GM12874 (cell line): ENCODE measurements around the gene GNAI1.

Source experiments
- TF ChIP-seq, protein P1 (sequence below): IDR thresholded peaks from 2 replicates; pipeline ENCODE4 v1.5.1; 2011; ENCODE audit warnings: low read depth, mild to moderate bottlenecking, control low read depth, low read length, moderate library complexity; ENCODE audit not compliant: insufficient read depth

GNAI1 gene

DNA sequence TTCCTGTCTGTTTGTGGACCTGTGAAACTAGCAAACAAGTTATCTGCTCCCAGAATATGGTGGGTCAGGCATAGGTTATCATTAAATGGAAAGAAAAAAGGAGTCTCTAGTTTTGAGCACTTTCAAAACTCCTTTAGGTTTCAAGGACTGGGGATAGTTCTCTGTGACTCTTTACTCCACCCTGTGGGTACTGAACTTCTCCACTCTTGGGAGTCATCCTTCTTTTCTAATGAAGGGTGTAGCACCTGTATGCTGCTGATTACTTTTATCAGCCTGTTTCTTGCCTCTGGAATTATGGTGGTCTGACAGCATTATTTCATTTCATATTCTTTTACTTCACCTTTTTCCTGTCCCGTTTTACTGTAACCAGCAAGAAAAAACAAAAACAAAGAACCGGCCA, 6.7 kb downstream of the GNAI1 start:
- TF ChIP-seq, protein P1, sequence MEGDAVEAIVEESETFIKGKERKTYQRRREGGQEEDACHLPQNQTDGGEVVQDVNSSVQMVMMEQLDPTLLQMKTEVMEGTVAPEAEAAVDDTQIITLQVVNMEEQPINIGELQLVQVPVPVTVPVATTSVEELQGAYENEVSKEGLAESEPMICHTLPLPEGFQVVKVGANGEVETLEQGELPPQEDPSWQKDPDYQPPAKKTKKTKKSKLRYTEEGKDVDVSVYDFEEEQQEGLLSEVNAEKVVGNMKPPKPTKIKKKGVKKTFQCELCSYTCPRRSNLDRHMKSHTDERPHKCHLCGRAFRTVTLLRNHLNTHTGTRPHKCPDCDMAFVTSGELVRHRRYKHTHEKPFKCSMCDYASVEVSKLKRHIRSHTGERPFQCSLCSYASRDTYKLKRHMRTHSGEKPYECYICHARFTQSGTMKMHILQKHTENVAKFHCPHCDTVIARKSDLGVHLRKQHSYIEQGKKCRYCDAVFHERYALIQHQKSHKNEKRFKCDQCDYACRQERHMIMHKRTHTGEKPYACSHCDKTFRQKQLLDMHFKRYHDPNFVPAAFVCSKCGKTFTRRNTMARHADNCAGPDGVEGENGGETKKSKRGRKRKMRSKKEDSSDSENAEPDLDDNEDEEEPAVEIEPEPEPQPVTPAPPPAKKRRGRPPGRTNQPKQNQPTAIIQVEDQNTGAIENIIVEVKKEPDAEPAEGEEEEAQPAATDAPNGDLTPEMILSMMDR: no peak

DNA sequence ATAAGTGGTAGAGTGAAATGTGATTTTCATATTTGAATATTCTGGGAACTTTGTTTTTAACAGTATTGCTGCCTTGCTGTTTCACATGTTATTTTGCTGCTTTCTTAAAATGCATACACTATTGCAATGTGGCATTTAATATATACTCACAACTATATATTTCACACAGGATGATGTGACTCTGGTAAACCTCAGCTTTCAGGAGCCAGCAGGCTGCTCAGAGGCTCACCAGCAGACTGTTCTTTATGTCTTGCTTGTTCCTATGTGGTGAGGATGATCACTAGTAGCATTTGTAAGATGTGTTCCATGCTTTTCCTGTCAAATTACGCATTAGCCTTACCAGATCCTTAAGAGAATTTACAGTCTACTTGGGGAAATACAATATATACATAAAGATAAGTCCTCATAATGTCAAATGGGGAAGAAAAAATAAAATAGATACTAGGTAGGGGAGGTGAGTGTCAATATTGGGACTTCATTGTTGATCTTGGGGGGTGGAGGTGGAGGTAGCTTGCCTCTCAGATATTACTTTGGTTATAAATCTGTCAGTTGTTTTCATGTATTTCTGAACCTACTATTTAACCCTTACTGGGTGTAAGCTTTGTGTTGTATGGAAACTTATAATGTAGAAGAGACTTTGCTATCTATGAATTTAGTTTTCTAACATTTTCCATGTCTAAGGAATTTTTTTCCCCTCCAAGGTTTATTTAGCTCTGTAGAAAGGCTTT, 8.4 kb downstream of the GNAI1 start:
- TF ChIP-seq, protein P1: no peak

DNA sequence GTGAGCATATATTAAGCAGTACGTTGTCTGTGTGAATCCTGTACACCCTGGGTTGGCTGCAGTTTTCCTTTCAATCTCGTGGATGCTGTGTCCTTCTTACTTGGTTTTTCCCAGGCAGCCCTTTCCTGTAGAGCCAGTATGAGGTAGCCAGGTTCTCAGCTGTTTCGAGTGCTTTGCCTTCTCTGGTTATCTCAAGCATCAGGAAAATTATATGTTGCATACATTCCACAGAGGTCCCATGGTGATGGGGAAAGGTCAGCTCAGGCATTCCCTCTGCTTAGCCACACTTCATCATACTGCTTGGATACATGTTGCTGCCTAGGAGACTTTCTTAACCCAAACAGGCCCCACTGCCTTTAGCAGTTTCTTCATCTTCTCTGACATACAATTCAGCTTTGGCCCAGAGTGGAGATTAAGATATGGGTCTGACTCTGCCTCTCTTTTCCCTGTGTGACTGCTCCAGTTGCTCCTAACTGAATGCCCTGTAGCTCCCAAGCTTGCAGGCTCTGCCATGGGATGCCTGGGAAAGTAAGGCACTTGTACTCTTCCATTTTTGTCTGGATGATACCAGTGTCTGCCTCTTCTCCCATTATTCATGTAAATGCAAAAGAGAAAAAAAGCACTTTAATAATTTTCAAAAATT, 11.3 kb downstream of the GNAI1 start:
- TF ChIP-seq, protein P1: no peak

DNA sequence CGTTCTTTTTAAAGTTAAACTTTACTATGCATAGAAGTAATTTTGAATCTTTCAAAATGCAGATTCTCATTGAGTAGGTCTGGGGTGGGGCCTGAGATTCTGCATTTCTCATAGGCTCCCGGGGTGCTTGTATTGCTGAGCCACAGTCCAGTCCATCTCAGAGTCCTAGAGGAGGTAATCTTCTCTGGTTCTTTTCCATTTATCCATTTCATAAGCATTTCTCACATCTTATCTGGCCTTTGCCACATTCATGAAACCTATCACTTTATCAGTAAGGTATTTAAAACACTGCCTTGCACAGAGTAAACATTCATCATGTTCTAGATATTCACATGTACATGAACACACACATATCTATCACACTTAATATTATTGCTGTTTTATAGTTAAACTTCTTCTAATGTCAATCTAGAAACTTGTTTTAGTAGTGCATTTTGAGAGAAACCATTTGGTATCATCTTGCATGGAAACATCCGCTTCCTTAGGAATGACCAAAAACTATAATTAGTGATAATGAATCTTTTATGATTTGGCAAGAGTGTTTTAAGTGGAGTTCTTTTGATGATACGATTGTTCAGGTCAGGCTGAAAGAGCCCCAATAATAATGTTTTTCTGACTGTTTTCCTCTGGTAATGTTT, 12.0 kb downstream of the GNAI1 start:
- TF ChIP-seq, protein P1: no peak

DNA sequence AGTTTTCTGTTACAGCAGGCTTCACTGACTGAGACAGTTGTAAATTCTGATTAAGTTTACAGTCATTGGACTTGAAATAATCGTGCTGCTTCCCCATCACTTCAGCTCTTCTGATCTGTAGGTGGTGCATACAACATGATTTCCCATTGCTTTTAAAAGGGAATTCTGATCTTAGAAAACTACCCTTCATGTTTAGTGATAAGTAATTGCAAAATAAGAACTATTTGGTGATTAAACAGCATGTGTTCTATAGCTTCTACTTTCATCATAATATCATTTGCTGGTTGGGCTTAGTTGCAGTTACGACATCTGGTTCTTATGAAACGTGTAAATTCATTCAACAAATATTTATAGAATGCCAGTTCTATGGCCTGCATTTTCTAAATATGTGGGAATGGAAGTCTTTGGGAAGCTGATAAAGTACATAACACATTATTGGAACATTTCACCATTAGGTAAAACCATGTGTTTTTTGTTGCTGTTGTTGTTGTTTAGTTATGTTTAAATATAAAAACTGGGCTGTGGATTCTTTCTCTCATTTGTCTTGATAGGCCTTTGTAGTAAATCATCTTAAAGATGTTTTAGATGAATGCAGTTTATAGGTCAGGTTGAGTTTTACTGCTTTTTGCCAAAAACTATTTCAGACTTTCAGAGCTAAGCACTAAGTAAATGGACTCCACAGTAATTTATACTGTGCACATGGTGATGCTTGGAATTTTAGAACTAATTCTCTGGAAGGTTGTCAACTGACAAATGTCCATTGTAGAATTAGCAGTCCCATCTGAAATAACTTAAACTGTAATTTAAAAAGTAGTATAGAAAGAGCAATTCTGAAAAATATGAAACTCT, 13.1 kb downstream of the GNAI1 start:
- TF ChIP-seq, protein P1: no peak

DNA sequence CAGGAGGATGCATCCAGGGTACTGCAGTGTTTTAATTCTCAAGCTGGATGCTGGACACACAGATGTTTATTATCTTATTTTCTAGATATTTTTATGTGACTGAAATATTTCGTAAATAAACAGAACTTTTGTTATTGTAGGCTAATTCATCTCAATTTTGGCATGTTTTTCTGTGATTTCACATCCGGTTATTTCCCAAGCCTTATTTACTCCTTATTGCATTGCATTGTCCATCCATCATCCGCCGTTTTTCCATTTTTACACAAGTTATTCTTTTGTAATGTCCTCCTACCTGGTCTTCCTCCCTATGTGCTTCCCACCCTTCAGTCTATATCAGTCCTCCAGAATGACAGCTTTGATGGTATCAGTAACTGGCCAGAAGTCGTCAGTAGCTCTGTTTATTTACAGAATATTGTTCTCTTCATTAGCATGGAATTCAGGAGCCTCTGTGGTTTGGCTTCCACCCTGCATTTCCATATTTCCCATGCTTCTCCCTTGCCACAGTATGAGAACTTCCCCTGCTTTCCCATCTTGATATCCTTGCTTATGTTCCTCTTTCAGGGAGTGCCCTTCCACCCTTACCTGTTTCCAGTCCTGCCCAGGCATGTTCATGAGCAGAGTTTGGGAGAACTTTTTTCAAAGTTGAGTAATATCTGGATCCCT, 16.1 kb downstream of the GNAI1 start:
- TF ChIP-seq, protein P1: no peak
